Ureter (tissue), 1 donor: Measurements from ENCODE around the gene UBE2D4. TPM values are rescaled to one million over a fixed set of nuclear protein-coding genes. Genes with fewer than 3 reads are reported as not detected.
"Not testable (repeated sequence)": the region's sequence is repeated elsewhere in the genome, so short reads cannot be mapped to it uniquely, and the experiment has no call there.

Experiments used
- DNase-seq: peaks from one replicate; pipeline ENCODE4 v3.0.0-alpha.2; 2020; ENCODE audit warnings: low spot score
- total RNA-seq: library from RNA; stranded (reverse); gene quantifications from one replicate; pipeline ENCODE4 v1.2.4, GENCODE V29; 2023
- donor health status: DM: yes; HTN: yes; CAD: no.

UBE2D4 gene
- 27.4 TPM for total RNA-seq

GRCh38 chr7:43925984-43926797, at the start of gene UBE2D4:
TSS of gene UBE2D4 (plus strand) at chr7:43926436. CDS start at chr7:43926533, 97 bp downstream.
- peak; percentile 87 for DNase-seq

- DNase-seq = no peak
Measured at GRCh38 chr7:43876976-43877745, 49.1 kb upstream of the UBE2D4 start.

- no peak for DNase-seq
Measured at GRCh38 chr7:43877968-43878864, 48.0 kb upstream of the UBE2D4 start.

DNA sequence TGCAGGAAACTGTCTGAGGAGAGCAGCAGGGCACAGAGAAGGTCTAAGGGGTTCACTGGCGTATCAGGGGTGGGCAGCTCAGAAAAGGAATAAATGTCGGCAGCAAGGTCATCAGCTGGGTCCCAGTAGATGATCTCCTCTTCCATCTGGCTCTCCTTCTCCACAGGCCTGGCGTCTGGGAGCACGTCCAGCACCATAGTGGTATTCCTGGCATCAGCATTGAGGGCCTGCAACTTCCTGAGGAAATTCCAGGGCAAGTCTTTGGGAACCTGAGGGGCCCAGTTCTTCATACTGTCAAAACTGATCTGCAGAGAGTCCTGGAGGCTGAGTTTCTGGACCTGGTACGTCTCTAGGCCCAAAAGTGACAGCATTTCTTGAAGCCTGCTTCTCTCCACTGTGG, 47.4 kb upstream of the UBE2D4 start:
- DNase-seq = no peak

- DNase-seq = no peak
Measured at GRCh38 chr7:43879477-43879876, 46.8 kb upstream of the UBE2D4 start.

DNA sequence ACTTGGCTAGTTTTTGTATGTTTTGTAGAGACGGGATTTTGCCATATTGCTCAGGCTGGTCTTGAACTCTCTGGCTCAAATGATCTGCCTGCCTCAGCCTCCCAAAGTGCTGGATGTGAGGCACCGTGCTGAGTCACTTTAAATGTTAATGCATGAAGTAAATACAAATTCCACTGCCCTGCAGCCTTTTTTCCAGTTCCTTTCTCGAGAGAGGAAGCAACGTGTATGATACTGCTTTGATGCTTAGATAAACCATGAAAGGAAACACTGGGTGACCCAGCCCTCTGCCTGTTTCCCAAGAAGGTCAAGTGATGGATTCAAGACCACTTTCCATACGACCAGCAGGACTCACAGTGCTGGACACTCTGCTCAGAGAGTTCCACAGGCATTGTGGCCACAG, 45.6 kb upstream of the UBE2D4 start:
- DNase-seq = no peak

DNA sequence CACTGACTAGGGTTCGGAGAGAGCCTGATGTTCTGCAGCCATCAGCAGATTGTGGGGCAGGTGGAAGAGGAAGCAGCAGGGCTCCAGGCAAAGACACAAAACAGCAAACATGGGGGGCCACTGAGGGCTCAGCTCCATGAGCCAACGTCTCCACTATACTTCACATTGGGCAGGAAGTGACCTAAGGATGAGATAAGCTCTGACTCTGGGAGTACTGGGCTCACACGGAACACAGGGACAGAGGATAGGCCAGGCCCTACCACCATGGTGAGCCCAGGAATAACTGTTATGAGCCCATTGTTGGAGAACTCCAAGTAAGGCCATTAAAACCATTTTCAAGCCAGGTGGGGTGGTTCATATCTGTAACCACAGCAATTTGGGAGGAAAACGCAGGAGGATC, 42.0 kb upstream of the UBE2D4 start:
- no peak for DNase-seq

DNA sequence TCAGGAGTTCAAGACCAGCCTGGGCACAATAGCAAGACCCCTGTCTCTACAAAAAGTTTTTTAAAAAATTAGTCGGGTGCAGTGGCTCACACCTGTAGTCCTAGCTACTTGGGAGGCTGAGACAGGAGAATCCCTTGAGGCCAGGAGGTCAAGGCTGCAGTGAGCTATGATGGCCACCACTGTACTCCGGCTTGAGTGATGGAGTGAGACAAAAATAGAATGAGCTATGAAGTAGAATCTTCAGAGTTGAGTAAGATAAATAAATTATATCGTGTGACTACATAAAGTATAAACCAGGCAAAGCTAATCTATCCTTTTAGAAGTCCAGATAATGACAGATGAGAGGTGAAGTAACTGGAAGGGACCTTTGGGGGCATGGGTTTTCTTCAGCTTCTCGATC, 41.6 kb upstream of the UBE2D4 start:
- no peak for DNase-seq

GRCh38 chr7:43888993-43889945, 37.0 kb upstream of the UBE2D4 start:
- DNase-seq = no peak

GRCh38 chr7:43890468-43890867, 35.8 kb upstream of the UBE2D4 start:
- DNase-seq = no peak

GRCh38 chr7:43891069-43891955, 34.9 kb upstream of the UBE2D4 start:
- no peak for DNase-seq

GRCh38 chr7:43895847-43896415, 30.3 kb upstream of the UBE2D4 start:
- no peak for DNase-seq

GRCh38 chr7:43898571-43898970, 27.7 kb upstream of the UBE2D4 start:
- not testable (repeated sequence) for DNase-seq

GRCh38 chr7:43902542-43903054, 23.6 kb upstream of the UBE2D4 start:
- no peak for DNase-seq

GRCh38 chr7:43904533-43905208, 21.6 kb upstream of the UBE2D4 start:
- DNase-seq = no peak

GRCh38 chr7:43905209-43905946, 20.9 kb upstream of the UBE2D4 start:
- DNase-seq = peak; percentile 44

- peak; percentile 47 for DNase-seq
Measured at GRCh38 chr7:43905956-43906330, 20.3 kb upstream of the UBE2D4 start.
